IMR-90 (cell line): Measurements from ENCODE around the gene EBF3. TPM values are rescaled to one million over a fixed set of nuclear protein-coding genes. Genes with fewer than 3 reads are reported as not detected.

Experiments used
- ATAC-seq: fragments of 200-7000 bp; cut with Tn5 transposase; 2 replicates; pipeline ENCODE4 v1.9.1; 2020; ENCODE audit warnings: low read depth, mild to moderate bottlenecking, moderate library complexity
- BruUV-seq: library from RNA; stranded (reverse); fragments of 400-500 nt; replicated peaks from 2 replicates; lab custom pipeline; 2021; lab: Mats Ljungman, UMichigan
- CTCF ChIA-PET: fragments of 300-600 bp; formaldehyde crosslinking; extraction: SDS; loops from one replicate; lab custom pipeline; 2021; ENCODE audit warnings: antibody characterized with exemption; lab: Yijun Ruan, JAX
- POLR2A ChIA-PET: fragments of 300-600 bp; sonication (Branson Sonifier 250); formaldehyde crosslinking; loops from one replicate; lab custom pipeline; 2022; ENCODE audit warnings: antibody characterized with exemption; ENCODE audit not compliant: unreplicated experiment; lab: Charles Lee
- DNase-seq: peaks from one replicate; pipeline ENCODE4 v3.0.0; 2013
- H2AFZ ChIP-seq: replicated peaks from 2 replicates; pipeline ENCODE3; 2013; ENCODE audit warnings: low read length, mild to moderate bottlenecking; ENCODE audit not compliant: poor library complexity
- H2AK5ac ChIP-seq: 2 replicates; pipeline ENCODE4 v1.6.1; 2013; ENCODE audit warnings: low read depth, low read length, inconsistent platforms
- H2AK9ac ChIP-seq: replicated peaks from 2 replicates; pipeline ENCODE3; 2013; ENCODE audit warnings: mild to moderate bottlenecking, low read depth, low read length, moderate library complexity; ENCODE audit not compliant: poor library complexity
- H2BK120ac ChIP-seq: 2 replicates; pipeline ENCODE4 v1.6.1; 2013; ENCODE audit warnings: low read depth, low read length, inconsistent platforms
- H2BK15ac ChIP-seq: 3 replicates; pipeline ENCODE4 v1.6.1; 2013; ENCODE audit warnings: low read depth, low read length, inconsistent platforms
- H2BK20ac ChIP-seq: 2 replicates; pipeline ENCODE4 v1.6.1; 2013; ENCODE audit warnings: low read depth, mild to moderate bottlenecking, inconsistent platforms, low read length, moderate library complexity
- H2BK5ac ChIP-seq: 2 replicates; pipeline ENCODE4 v1.6.1; 2013; ENCODE audit warnings: mild to moderate bottlenecking, low read depth, low read length, inconsistent platforms; ENCODE audit not compliant: poor library complexity, severe bottlenecking
- H3K14ac ChIP-seq: replicated peaks from 2 replicates; pipeline ENCODE4 v1.6.1; 2013; ENCODE audit warnings: low read depth, low read length, inconsistent platforms
- H3K18ac ChIP-seq: 2 replicates; pipeline ENCODE4 v1.6.1; 2013; ENCODE audit warnings: low read depth, low read length, control low read depth
- H3K23ac ChIP-seq: 2 replicates; pipeline ENCODE4 v1.6.1; 2013; ENCODE audit warnings: low read depth, low read length, inconsistent platforms
- H3K27ac ChIP-seq: 2 replicates; pipeline ENCODE4 v1.5.1; 2013; ENCODE audit warnings: mild to moderate bottlenecking, control low read depth, low read length; ENCODE audit not compliant: insufficient read depth
- H3K27me3 ChIP-seq: 2 replicates; pipeline ENCODE4 v1.6.1; 2013; ENCODE audit warnings: low read length; ENCODE audit not compliant: control insufficient read depth, insufficient read depth
- H3K36me3 ChIP-seq: 2 replicates; pipeline ENCODE4 v1.6.1; 2013; ENCODE audit warnings: low read length, mixed read lengths; ENCODE audit not compliant: control insufficient read depth, insufficient read depth
- H3K4ac ChIP-seq: 2 replicates; pipeline ENCODE4 v1.6.1; 2013; ENCODE audit warnings: low read depth, low read length, inconsistent platforms
- H3K4me1 ChIP-seq: 2 replicates; pipeline ENCODE4 v1.6.1; 2013; ENCODE audit warnings: low read length, mixed read lengths; ENCODE audit not compliant: control insufficient read depth, insufficient read depth
- H3K4me2 ChIP-seq: 2 replicates; pipeline ENCODE4 v1.6.1; 2013; ENCODE audit warnings: low read depth, mild to moderate bottlenecking, control low read depth, low read length, moderate library complexity
- H3K4me3 ChIP-seq: 2 replicates; pipeline ENCODE4 v1.5.1; 2013; ENCODE audit warnings: low read depth, mild to moderate bottlenecking, control low read depth, low read length, moderate library complexity; ENCODE audit not compliant: insufficient read depth
- H3K56ac ChIP-seq: 2 replicates; pipeline ENCODE4 v1.6.1; 2013; ENCODE audit warnings: low read length, inconsistent platforms; ENCODE audit not compliant: insufficient read depth; ENCODE audit errors: extremely low read depth
- H3K79me1 ChIP-seq, 2 experiments: 2 replicates each; pipeline ENCODE4 v1.6.1; 2013; ENCODE audit warnings: low read length in 2 of 2, inconsistent platforms in 1 of 2, low read depth in 1 of 2
- H3K9ac ChIP-seq: 2 replicates; pipeline ENCODE4 v1.6.1; 2013; ENCODE audit warnings: low read depth, low read length, control low read depth
- H3K9me1 ChIP-seq: 2 replicates; pipeline ENCODE4 v1.6.1; 2013; ENCODE audit warnings: low read length, inconsistent platforms; ENCODE audit not compliant: insufficient read depth
- H3K9me3 ChIP-seq: 2 replicates; pipeline ENCODE4 v1.6.1; 2013; ENCODE audit warnings: low read length; ENCODE audit not compliant: control insufficient read depth, insufficient read depth
- H4K20me1 ChIP-seq: 2 replicates; pipeline ENCODE4 v1.6.1; 2013; ENCODE audit warnings: low read length, inconsistent platforms; ENCODE audit not compliant: insufficient read depth
- H4K5ac ChIP-seq: 2 replicates; pipeline ENCODE4 v1.6.1; 2013; ENCODE audit warnings: mild to moderate bottlenecking, low read depth, low read length, control low read depth
- H4K8ac ChIP-seq, 2 experiments: 2 replicates each; pipeline ENCODE4 v1.6.1; 2013; ENCODE audit warnings: low read depth in 2 of 2, low read length in 2 of 2, control low read depth in 1 of 2, inconsistent platforms in 1 of 2
- H4K91ac ChIP-seq: 2 replicates; pipeline ENCODE4 v1.6.1; 2013; ENCODE audit warnings: low read depth, low read length, inconsistent platforms; ENCODE audit not compliant: insufficient read depth
- BHLHE40 ChIP-seq: fragments of 150-350 bp; IDR thresholded peaks from 2 replicates; pipeline ENCODE4 v1.6.1; 2016; ENCODE audit warnings: mild to moderate bottlenecking, low read depth, low read length
- CEBPB ChIP-seq: IDR thresholded peaks from 2 replicates; pipeline ENCODE4 v1.6.1; 2012; ENCODE audit warnings: low read depth, low read length, improper control_type of control experiment
- CHD1 ChIP-seq: IDR thresholded peaks from 2 replicates; pipeline ENCODE4 v1.6.1; 2012; ENCODE audit warnings: low read depth, low read length, improper control_type of control experiment
- MAFK ChIP-seq: IDR thresholded peaks from 2 replicates; pipeline ENCODE4 v1.6.1; 2012; ENCODE audit warnings: low read depth, low read length, improper control_type of control experiment
- MAZ ChIP-seq: IDR thresholded peaks from 2 replicates; pipeline ENCODE4 v1.6.1; 2012; ENCODE audit warnings: low read depth, mild to moderate bottlenecking, low read length, improper control_type of control experiment, moderate library complexity, borderline replicate concordance
- MXI1 ChIP-seq: IDR thresholded peaks from 2 replicates; pipeline ENCODE4 v1.6.1; 2012; ENCODE audit warnings: low read depth, mild to moderate bottlenecking, low read length, moderate library complexity, borderline replicate concordance
- NFE2L2 ChIP-seq: fragments of 150-350 bp; IDR thresholded peaks from 2 replicates; pipeline ENCODE4 v1.6.1; 2016; ENCODE audit warnings: low read depth, mild to moderate bottlenecking, low read length
- POLR2A ChIP-seq: IDR thresholded peaks from 2 replicates; pipeline ENCODE4 v1.6.1; 2012; ENCODE audit warnings: mild to moderate bottlenecking, low read depth, low read length
- RAD21 ChIP-seq: IDR thresholded peaks from 2 replicates; pipeline ENCODE4 v1.6.1; 2012; ENCODE audit warnings: low read length, improper control_type of control experiment
- RCOR1 ChIP-seq: IDR thresholded peaks from 2 replicates; pipeline ENCODE4 v1.6.1; 2012; ENCODE audit warnings: mild to moderate bottlenecking, low read length, improper control_type of control experiment; ENCODE audit not compliant: insufficient replicate concordance
- RFX5 ChIP-seq: IDR thresholded peaks from 2 replicates; pipeline ENCODE4 v1.8.0; 2012; ENCODE audit warnings: low read depth, mild to moderate bottlenecking, low read length, moderate library complexity
- WGBS, 2 experiments: methylation state at CpG; one replicate each; pipeline versions ENCODE4 v1.1.5 to v1.1.7; 2013; ENCODE audit warnings: missing lambda C conversion rate in 2 of 2; ENCODE audit not compliant: insufficient read length in 1 of 2; ENCODE audit errors: extremely low coverage in 2 of 2; 5-methylcytosine and 5-hydroxymethylcytosine counted together
- dilution Hi-C: fragments of 300-500 bp; cut with HindIII; formaldehyde crosslinking; loops from one replicate; pipeline ENCODE4 v1.14.3; 2018; ENCODE audit warnings: low sequenced_read_pairs; ENCODE audit not compliant: unreplicated experiment
- in situ Hi-C: fragments of 300-500 bp; cut with MboI; formaldehyde crosslinking; loops from 3 replicates; pipeline ENCODE4 v1.14.3; 2019; ENCODE audit warnings: low sequenced_read_pairs, inconsistent platforms, mixed read lengths
- intact Hi-C: fragments of 100-400 bp; cut with micrococcal nuclease; formaldehyde crosslinking; loops from 2 replicates; pipeline ENCODE4 v1.10.0; 2022
- polyA plus RNA-seq, 3 experiments: library from polyadenylated mRNA; depleted of rRNA; stranded (reverse); fragments of >200 nt; gene quantifications; 2 replicates each; pipeline ENCODE4 v1.2.3, GENCODE V29; 2012; ENCODE audit warnings: low replicate concordance in 1 of 3
- total RNA-seq: library from RNA; depleted of rRNA; stranded (reverse); fragments of >200 nt; gene quantifications from 2 replicates; pipeline ENCODE4 v1.2.3, GENCODE V29; 2012
- TF ChIP-seq, protein P1 (sequence below): conservative IDR thresholded peaks from 2 replicates; pipeline ENCODE4 v1.5.1; 2012; ENCODE audit warnings: mild to moderate bottlenecking, low read depth, low read length, improper control_type of control experiment
- TF ChIP-seq, protein P2 (sequence below): fragments of 150-350 bp; IDR thresholded peaks from 2 replicates; pipeline ENCODE4 v1.6.1; 2016; ENCODE audit warnings: low read depth, mild to moderate bottlenecking, low read length, moderate library complexity, borderline replicate concordance

EBF3 gene
- total and polyA plus RNA-seq, 2 of the 4 experiments (the other 2 are of a cell fraction): 0.36 to 0.70 TPM

DNA sequence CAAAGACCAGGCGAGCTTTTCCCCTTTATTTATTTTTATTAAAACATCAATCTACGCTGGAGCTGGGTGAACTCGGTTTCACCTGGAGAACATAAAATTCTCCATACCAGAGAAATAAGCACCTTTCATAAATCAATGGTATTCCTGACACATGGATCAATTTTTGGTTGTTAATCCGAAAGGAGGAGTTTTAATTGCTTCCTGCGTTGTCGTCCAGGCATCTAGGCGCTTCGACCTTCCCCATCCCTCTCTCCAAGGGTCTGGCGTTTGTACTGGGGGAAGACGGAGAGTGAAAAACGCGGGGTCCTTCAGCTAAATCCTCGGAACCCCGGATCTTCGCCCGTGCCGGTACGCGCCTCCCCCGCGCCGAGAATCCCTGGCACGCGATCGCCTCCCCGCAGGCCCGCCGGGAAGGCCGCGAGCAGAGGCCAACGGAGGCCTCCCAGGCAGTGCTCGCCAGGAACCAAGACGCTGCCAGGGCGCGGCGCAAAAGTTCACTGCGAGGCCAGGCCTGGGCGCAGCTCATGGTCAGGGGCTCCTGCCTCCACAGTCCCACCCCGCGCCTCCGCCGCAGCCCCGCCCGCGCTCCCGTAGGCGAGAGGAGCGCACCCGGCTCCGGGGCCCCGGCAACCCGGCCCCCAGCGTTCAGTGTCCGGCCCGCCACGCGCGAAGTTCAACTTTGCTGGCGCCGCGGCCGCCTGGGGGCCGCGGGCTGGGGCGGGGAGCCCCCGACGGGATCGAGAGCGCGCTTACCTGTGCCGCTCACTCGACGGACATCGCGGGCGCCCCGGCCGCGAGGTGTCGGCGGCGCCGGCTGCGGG is 8.3 kb upstream of the EBF3 start:
- H3K4ac ChIP-seq: no peak overlapping the region
- no TSS peak for BruUV-seq
- H3K27me3 ChIP-seq: peaks cover 61% of the 10 kb centered on the region
- DNase-seq: no peak
- intact Hi-C loops (loop anchor here (5.0 kb wide), 1 partner anchor 140 kb away; the partner anchor contains the start of gene C10orf143), dilution Hi-C loops (no loop called here), in situ Hi-C loops (loop anchor here (10.0 kb wide), 2 partner anchors 938 to 1758 kb away; no protein-coding TSS in a partner anchor)
- no peak overlapping the region for H4K5ac ChIP-seq
- POLR2A ChIA-PET: no interaction called here
- no peak overlapping the region for H3K14ac ChIP-seq
- no peaks in the 10 kb centered on the region for H3K4me1 ChIP-seq
- no peak overlapping the region for H2BK120ac ChIP-seq
- H3K9me1 ChIP-seq: no peaks in the 10 kb centered on the region
- H3K79me1 ChIP-seq: no peaks in the 10 kb centered on the region
- H3K18ac ChIP-seq: no peak overlapping the region
- no peak overlapping the region for H2BK5ac ChIP-seq
- H3K56ac ChIP-seq: no peak overlapping the region
- H4K20me1 ChIP-seq: no peaks in the 10 kb centered on the region
- H3K4me3 ChIP-seq: no peak overlapping the region
- H3K9ac ChIP-seq: no peak overlapping the region
- H2BK20ac ChIP-seq: no peak overlapping the region
- CTCF ChIA-PET: interaction anchor here (0.6 kb wide), 1 partner anchor 376 kb away, joined by 4 read pairs; no protein-coding TSS in a partner anchor
- no peak overlapping the region for H2BK15ac ChIP-seq
- TF ChIP-seq MAZ (no peak), MXI1 (no peak), BHLHE40 (no peak), RCOR1 (no peak), CEBPB (no peak), MAFK (no peak), CHD1 (no peak), NFE2L2 (no peak), POLR2A (no peak), RFX5 (no peak), RAD21 (no peak)
- TF ChIP-seq, protein P1, sequence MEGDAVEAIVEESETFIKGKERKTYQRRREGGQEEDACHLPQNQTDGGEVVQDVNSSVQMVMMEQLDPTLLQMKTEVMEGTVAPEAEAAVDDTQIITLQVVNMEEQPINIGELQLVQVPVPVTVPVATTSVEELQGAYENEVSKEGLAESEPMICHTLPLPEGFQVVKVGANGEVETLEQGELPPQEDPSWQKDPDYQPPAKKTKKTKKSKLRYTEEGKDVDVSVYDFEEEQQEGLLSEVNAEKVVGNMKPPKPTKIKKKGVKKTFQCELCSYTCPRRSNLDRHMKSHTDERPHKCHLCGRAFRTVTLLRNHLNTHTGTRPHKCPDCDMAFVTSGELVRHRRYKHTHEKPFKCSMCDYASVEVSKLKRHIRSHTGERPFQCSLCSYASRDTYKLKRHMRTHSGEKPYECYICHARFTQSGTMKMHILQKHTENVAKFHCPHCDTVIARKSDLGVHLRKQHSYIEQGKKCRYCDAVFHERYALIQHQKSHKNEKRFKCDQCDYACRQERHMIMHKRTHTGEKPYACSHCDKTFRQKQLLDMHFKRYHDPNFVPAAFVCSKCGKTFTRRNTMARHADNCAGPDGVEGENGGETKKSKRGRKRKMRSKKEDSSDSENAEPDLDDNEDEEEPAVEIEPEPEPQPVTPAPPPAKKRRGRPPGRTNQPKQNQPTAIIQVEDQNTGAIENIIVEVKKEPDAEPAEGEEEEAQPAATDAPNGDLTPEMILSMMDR: no peak
- TF ChIP-seq, protein P2, sequence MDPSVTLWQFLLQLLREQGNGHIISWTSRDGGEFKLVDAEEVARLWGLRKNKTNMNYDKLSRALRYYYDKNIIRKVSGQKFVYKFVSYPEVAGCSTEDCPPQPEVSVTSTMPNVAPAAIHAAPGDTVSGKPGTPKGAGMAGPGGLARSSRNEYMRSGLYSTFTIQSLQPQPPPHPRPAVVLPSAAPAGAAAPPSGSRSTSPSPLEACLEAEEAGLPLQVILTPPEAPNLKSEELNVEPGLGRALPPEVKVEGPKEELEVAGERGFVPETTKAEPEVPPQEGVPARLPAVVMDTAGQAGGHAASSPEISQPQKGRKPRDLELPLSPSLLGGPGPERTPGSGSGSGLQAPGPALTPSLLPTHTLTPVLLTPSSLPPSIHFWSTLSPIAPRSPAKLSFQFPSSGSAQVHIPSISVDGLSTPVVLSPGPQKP: no peak
- H4K8ac ChIP-seq: no peak overlapping the region
- H3K4me2 ChIP-seq: peak overlapping the region; percentile 27; the same call in 1 of the 2 replicates
- no peaks in the 10 kb centered on the region for H3K9me3 ChIP-seq
- H2AFZ ChIP-seq: peak overlapping the region; percentile 62
- H2AK9ac ChIP-seq: peak overlapping the region; percentile 43
- H3K36me3 ChIP-seq: no peaks in the 10 kb centered on the region
- ATAC-seq: no peak
- no peak overlapping the region for H3K27ac ChIP-seq
- no peak overlapping the region for H2AK5ac ChIP-seq
- no peak overlapping the region for H4K91ac ChIP-seq
- WGBS, 2 experiments: 8% methylated on average over 32 of the region's 84 CpGs; no CpG with 5 or more reads in 1 of the 2 experiments
- H3K23ac ChIP-seq: no peak overlapping the region
